Kidney (tissue), 14 donors: ENCODE results near the gene IFT27. TPM values are rescaled to one million over a fixed set of nuclear protein-coding genes. Genes with fewer than 3 reads are reported as not detected.

Source experiments
- DNase-seq, 5 donors: peaks; one replicate each; pipeline ENCODE4 v3.0.0-alpha.2; 2013 to 2020
- FAIRE-seq: peaks from 2 replicates; lab custom pipeline; 2012; peaks lifted over from hg19 to GRCh38; lab: Jason Lieb, UNC
- H3K27ac ChIP-seq, 2 donors: one replicate each; pipeline ENCODE4 v1.7.0; 2013; ENCODE audit warnings: low read depth in 2 of 2, low read length in 2 of 2, inconsistent platforms in 1 of 2
- H3K27me3 ChIP-seq: one replicate; pipeline ENCODE4 v1.7.1; 2013; ENCODE audit warnings: low read length, inconsistent platforms; ENCODE audit not compliant: control insufficient read depth, insufficient read depth
- H3K36me3 ChIP-seq, 3 donors: one replicate each; pipeline versions ENCODE4 v1.7.0 to v1.7.1; 2013; ENCODE audit warnings: low read length in 3 of 3, control low read depth in 1 of 3, inconsistent platforms in 1 of 3; ENCODE audit not compliant: insufficient read depth in 3 of 3, control insufficient read depth in 2 of 3
- H3K4me1 ChIP-seq, 3 donors: one replicate each; pipeline versions ENCODE4 v1.7.0 to v1.7.1; 2013; ENCODE audit warnings: low read length in 3 of 3, inconsistent platforms in 1 of 3, low read depth in 1 of 3; ENCODE audit not compliant: control insufficient read depth in 2 of 3, insufficient read depth in 2 of 3
- H3K4me3 ChIP-seq, 3 donors: one replicate each; pipeline versions ENCODE4 v1.7.0 to v1.8.1; 2013; ENCODE audit warnings: low read length in 3 of 3, control low read depth in 1 of 3, inconsistent platforms in 1 of 3
- H3K9ac ChIP-seq, 3 donors: one replicate each; pipeline versions ENCODE4 v1.7.0 to v1.7.1; 2013; ENCODE audit warnings: low read length in 3 of 3, control low read depth in 1 of 3, inconsistent platforms in 1 of 3
- H3K9me3 ChIP-seq, 3 donors: one replicate each; pipeline versions ENCODE4 v1.7.0 to v1.7.1; 2013; ENCODE audit warnings: low read length in 3 of 3, control low read depth in 1 of 3, inconsistent platforms in 1 of 3; ENCODE audit not compliant: control insufficient read depth in 2 of 3, insufficient read depth in 1 of 3
- intact Hi-C: fragments of 100-400 bp; cut with DNase I; formaldehyde crosslinking; loops from one replicate; pipeline ENCODE4 v1.11.1; 2022
- polyA plus RNA-seq: library from polyadenylated mRNA; stranded (reverse); fragments of 350-450 nt; fragmentation: Illumina TruSeq; extraction: RNeasy Lipid Tissue Mini Kit (QIAGEN cat#74804); gene quantifications from one replicate; pipeline ENCODE4 v1.2.3, GENCODE V29; 2014; ENCODE audit warnings: low read depth, low replicate concordance; ENCODE audit not compliant: insufficient read depth
- total RNA-seq: library from RNA; stranded (reverse); fragmentation: NEBNext Ultra II Directional; extraction: Animal tissue kit (Norgen Biotek cat#: 25700); gene quantifications from one replicate; pipeline ENCODE4 v1.2.1, GENCODE V29; 2021
- TF ChIP-seq, protein P1 (sequence below): IDR thresholded peaks from 3 replicates; pipeline ENCODE4 v1.5.1; 2012; ENCODE audit warnings: mild to moderate bottlenecking, moderate library complexity, borderline replicate concordance; ENCODE audit not compliant: insufficient read depth; ENCODE audit errors: extremely low read depth
- donor health status: control.
- donor health status: control.
- donor health status: control.
- donor health status: control.
- donor health status: control.
- donor health status: DM: yes; HTN: yes; CAD: no.
- donor health status: Normal renal cell carcinoma (clear cell type).

The IFT27 gene
- total and polyA plus RNA-seq, 2 donors from 2014 or later: 33.1 to 52.7 TPM

DNA sequence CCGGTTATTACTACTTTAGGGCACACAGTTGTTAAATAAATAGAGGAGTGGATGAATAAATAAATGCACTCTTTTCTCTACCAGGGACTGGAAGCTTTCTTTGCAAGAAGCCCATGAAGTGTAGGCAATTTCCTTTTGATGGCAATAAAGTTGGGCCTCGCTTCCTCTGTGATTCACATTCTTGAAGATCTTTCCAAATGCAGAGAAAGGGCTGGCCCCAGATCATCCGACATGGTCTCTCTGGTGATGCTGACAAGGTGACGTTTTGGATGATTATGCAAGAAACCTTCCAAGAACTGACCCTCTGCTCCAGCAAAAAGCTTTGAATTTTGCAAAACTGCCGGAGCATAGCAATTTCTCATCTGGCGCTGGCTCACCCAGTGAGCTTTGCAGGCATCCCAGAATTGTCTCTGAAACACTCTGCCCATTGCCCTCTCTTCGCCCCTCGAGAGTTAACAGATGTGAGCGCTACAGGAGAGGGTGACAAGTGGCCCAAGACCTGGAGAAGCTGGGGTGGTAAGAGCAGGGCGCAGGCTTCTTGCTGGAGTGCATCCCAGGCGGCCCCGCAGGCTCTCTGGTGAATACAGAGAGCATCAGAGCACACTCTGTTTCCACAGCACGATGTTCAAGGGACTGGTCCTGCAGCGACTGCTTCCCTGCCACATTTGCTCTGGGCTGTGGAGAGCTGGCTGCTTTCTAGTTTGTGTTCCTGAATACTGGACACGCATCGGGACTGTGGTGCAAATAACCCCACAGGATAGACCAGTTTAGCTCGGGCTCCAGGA, 11.5 kb upstream of the IFT27 start:
- H3K4me1 ChIP-seq: no peaks in the 10 kb centered on the region
- no peaks in the 10 kb centered on the region for H3K27me3 ChIP-seq
- no peak overlapping the region for H3K27ac ChIP-seq
- DNase-seq: no peak
- no peak overlapping the region for H3K9ac ChIP-seq
- no peak for FAIRE-seq
- TF ChIP-seq, protein P1, sequence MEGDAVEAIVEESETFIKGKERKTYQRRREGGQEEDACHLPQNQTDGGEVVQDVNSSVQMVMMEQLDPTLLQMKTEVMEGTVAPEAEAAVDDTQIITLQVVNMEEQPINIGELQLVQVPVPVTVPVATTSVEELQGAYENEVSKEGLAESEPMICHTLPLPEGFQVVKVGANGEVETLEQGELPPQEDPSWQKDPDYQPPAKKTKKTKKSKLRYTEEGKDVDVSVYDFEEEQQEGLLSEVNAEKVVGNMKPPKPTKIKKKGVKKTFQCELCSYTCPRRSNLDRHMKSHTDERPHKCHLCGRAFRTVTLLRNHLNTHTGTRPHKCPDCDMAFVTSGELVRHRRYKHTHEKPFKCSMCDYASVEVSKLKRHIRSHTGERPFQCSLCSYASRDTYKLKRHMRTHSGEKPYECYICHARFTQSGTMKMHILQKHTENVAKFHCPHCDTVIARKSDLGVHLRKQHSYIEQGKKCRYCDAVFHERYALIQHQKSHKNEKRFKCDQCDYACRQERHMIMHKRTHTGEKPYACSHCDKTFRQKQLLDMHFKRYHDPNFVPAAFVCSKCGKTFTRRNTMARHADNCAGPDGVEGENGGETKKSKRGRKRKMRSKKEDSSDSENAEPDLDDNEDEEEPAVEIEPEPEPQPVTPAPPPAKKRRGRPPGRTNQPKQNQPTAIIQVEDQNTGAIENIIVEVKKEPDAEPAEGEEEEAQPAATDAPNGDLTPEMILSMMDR: no peak
- no peaks in the 10 kb centered on the region for H3K9me3 ChIP-seq
- H3K4me3 ChIP-seq: no peak overlapping the region
- H3K36me3 ChIP-seq: no peaks in the 10 kb centered on the region
- intact Hi-C loops: no loop called here

DNA sequence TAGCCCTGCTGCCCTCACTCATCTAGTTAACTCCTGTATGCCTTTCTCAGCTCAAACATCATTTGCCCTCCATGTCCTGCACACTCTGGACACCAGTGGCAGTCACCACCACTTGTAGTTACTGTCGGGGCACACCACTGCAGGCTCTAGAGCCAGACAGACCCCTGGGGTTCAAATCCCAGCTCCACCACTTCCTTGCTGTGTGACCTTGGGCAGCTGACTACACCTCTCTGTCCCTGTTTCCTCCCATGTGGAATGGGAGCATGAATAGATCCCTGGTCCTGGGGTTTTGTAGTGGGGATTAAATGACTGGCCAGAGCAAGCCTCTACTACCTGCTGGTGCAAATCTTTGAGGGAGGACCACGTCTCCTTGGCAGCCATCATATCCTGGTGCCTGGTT, 7.8 kb upstream of the IFT27 start:
- intact Hi-C loops: no loop called here
- DNase-seq (no peak), FAIRE-seq (no peak)
- H3K27me3 ChIP-seq: no peaks in the 10 kb centered on the region
- H3K4me1 ChIP-seq: peaks cover 0 to 2% (median 0%) of the 10 kb centered on the region in 3 donors
- H3K9ac ChIP-seq: no peak overlapping the region
- no peaks in the 10 kb centered on the region for H3K36me3 ChIP-seq
- no peaks in the 10 kb centered on the region for H3K9me3 ChIP-seq
- TF ChIP-seq, protein P1: no peak
- no peak overlapping the region for H3K27ac ChIP-seq
- H3K4me3 ChIP-seq: no peak overlapping the region

DNA sequence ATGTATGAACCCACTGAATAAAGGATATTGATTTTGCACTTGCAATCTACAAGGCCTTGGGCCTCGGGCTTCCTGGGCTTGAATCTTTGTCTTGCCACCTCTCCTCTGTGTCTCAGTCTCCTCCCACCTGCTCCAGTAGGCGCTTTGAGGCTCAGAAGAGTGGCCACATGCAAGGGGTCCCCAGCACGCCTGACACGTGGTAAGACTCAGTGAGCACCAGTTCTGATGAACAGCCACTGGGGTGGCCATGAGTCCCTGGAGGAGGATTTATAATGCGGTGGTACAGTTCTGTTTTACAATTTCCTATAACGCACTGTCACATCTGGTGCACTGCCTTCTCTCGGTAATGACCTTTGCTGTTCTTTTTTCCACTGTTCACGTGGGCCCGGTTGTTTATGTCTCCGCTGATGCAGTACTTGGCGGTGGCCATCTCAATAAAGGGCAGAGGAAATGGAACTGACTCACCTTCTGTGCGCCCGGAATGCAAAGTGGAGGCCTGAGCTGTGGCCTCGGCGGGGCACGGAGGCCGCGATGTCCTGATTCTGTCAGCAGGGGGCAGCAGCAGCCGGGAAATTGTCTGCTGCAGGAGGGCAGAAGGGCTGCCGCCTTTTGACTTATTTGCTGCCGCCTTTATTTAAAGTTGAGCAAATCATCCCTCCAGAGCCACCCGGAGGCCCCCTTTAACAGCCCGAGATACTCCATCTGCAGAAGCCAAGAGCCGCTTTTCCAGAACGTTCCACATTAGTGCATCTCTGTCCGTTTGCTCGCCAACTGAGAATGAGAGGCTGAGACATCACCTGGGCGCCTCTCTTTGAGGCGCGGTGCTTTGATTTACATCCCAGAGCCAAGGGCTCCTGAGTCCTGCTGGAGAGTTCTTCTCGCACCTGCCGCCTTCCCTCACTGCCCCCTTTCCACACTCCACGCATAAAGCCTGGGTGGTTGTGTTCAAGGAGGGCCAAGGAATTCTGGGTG, 6.0 kb upstream of the IFT27 start:
- intact Hi-C loops: no loop called here
- no peak for FAIRE-seq
- H3K36me3 ChIP-seq: no peaks in the 10 kb centered on the region
- no peak overlapping the region for H3K9ac ChIP-seq
- no peaks in the 10 kb centered on the region for H3K27me3 ChIP-seq
- H3K9me3 ChIP-seq: no peaks in the 10 kb centered on the region
- H3K4me1 ChIP-seq: peaks cover 0 to 2% (median 0%) of the 10 kb centered on the region in 3 donors
- DNase-seq: peak; percentile 80 to 91 (median 86)
- peak overlapping the region; percentile 17 to 26 for H3K27ac ChIP-seq
- H3K4me3 ChIP-seq: no peak overlapping the region
- TF ChIP-seq, protein P1: peak; percentile 98
